HepG2 (cell line): ENCODE data around the gene TMEM145. TPM values are rescaled to one million over a fixed set of nuclear protein-coding genes. Genes with fewer than 3 reads are reported as not detected.
"Not testable (repeated sequence)": the region's sequence is repeated elsewhere in the genome, so short reads cannot be mapped to it uniquely, and the experiment has no call there.

Source experiments
- ATAC-seq: fragments of 200-7000 bp; cut with Tn5 transposase; 3 replicates; pipeline ENCODE4 v1.9.1; 2020; ENCODE audit warnings: mild to moderate bottlenecking, moderate library complexity
- BruUV-seq: library from RNA; stranded (reverse); fragments of 400-500 nt; replicated peaks from 2 replicates; lab custom pipeline; 2021; lab: Mats Ljungman, UMichigan
- CTCF ChIA-PET: fragments of 300-600 bp; formaldehyde crosslinking; extraction: SDS; loops from one replicate; lab custom pipeline; 2021; ENCODE audit warnings: low total read pairs, inconsistent platforms, low intra/inter-chr PET ratio; lab: Yijun Ruan, JAX
- POLR2A ChIA-PET: fragments of 350-600 bp; sonication (Branson Sonifier 250); formaldehyde crosslinking; loops from one replicate; lab custom pipeline; 2020; ENCODE audit warnings: antibody characterized with exemption, inconsistent platforms; lab: Yijun Ruan, JAX
- DNase-seq: peaks from one replicate; pipeline ENCODE4 v3.0.0-alpha.2; 2015; ENCODE audit warnings: low spot score
- FAIRE-seq: peaks from 3 replicates; lab custom pipeline; 2011; peaks lifted over from hg19 to GRCh38; lab: Jason Lieb, UNC
- H2AFZ ChIP-seq: one replicate; pipeline ENCODE4 v1.6.1; 2011; ENCODE audit warnings: low read length, inconsistent platforms
- H3K27ac ChIP-seq: fragments of 300-600 bp; 3 replicates; pipeline ENCODE4 v1.8.0; 2011; ENCODE audit warnings: mixed run types, mild to moderate bottlenecking, mixed read lengths, low read length, inconsistent platforms; ENCODE audit not compliant: insufficient read depth; ENCODE audit errors: extremely low read length
- H3K27me3 ChIP-seq, 2 experiments: fragments of 200-600 bp in 1 of 2; 2 replicates in 1 of 2; 3 replicates in 1 of 2; pipeline versions ENCODE4 v1.6.0 to v1.8.0; 2011; ENCODE audit warnings: low read length in 2 of 2, mild to moderate bottlenecking in 2 of 2, moderate library complexity in 2 of 2, inconsistent platforms in 1 of 2; ENCODE audit not compliant: insufficient read depth in 2 of 2, control insufficient read depth in 1 of 2
- H3K36me3 ChIP-seq, 2 experiments: fragments of 200-600 bp in 1 of 2; replicated peaks in 1 of 2; 2 replicates in 1 of 2; 3 replicates in 1 of 2; pipeline versions ENCODE4 v1.5.1 to v1.8.0; 2011; ENCODE audit warnings: low read length in 2 of 2, inconsistent platforms in 1 of 2; ENCODE audit not compliant: insufficient read depth in 2 of 2, control insufficient read depth in 1 of 2
- H3K4me1 ChIP-seq: 2 replicates; pipeline ENCODE4 v1.5.1; 2012; ENCODE audit warnings: low read length, inconsistent platforms; ENCODE audit not compliant: insufficient read depth
- H3K4me2 ChIP-seq: 2 replicates; pipeline ENCODE4 v1.6.0; 2011; ENCODE audit warnings: low read depth, low read length, inconsistent platforms
- H3K4me3 ChIP-seq, 3 experiments: fragments of 200-600 bp in 1 of 3; sonication (generic), shearing (Covaris generic) in 1 of 3; replicated peaks in 1 of 3; 2 replicates each; pipeline ENCODE4 v1.5.1; 2011 to 2016; ENCODE audit warnings: low read length in 3 of 3, inconsistent platforms in 2 of 3, low read depth in 2 of 3, mild to moderate bottlenecking in 2 of 3, control low read depth in 1 of 3, mixed read lengths in 1 of 3; ENCODE audit not compliant: insufficient read depth in 1 of 3
- H3K79me2 ChIP-seq: one replicate; pipeline ENCODE4 v1.6.1; 2011; ENCODE audit warnings: low read length, inconsistent platforms; ENCODE audit not compliant: insufficient read depth
- H3K9ac ChIP-seq: 2 replicates; pipeline ENCODE4 v1.6.0; 2011; ENCODE audit warnings: mild to moderate bottlenecking, low read depth, low read length, inconsistent platforms; ENCODE audit not compliant: insufficient read depth
- H3K9me3 ChIP-seq: 2 replicates; pipeline ENCODE4 v1.5.1; 2012; ENCODE audit warnings: mild to moderate bottlenecking, low read length
- H4K20me1 ChIP-seq: 2 replicates; pipeline ENCODE4 v1.6.0; 2011; ENCODE audit warnings: inconsistent platforms, mild to moderate bottlenecking, low read length, moderate library complexity; ENCODE audit not compliant: insufficient read depth
- ARID2 ChIP-seq: sonication (generic); formaldehyde crosslinking; IDR thresholded peaks from 2 replicates; pipeline ENCODE4 v1.8.1; 2022; ENCODE audit warnings: mild to moderate bottlenecking, missing genetic modification reagents, borderline replicate concordance
- HES4 ChIP-seq: sonication (generic); formaldehyde crosslinking; IDR thresholded peaks from 2 replicates; pipeline ENCODE4 v1.9.0; 2021; ENCODE audit warnings: mild to moderate bottlenecking, missing genetic modification reagents, borderline replicate concordance
- HNRNPK ChIP-seq: fragments of 200-400 bp; formaldehyde crosslinking; IDR thresholded peaks from 2 replicates; pipeline ENCODE4 v1.6.1; 2018; ENCODE audit warnings: low read length, low read depth, moderate library complexity, mild to moderate bottlenecking; ENCODE audit not compliant: poor library complexity, severe bottlenecking
- POLR2G ChIP-seq: fragments of 200-400 bp; formaldehyde crosslinking; IDR thresholded peaks from 2 replicates; pipeline ENCODE4 v1.6.1; 2018; ENCODE audit warnings: mild to moderate bottlenecking, low read depth, low read length, moderate library complexity
- RFXAP ChIP-seq: sonication (generic); formaldehyde crosslinking; IDR thresholded peaks from 2 replicates; pipeline ENCODE4 v1.4.0; 2020; ENCODE audit warnings: missing genetic modification reagents, borderline replicate concordance
- ZFP62 ChIP-seq: sonication (generic); formaldehyde crosslinking; IDR thresholded peaks from 2 replicates; pipeline ENCODE4 v1.4.0; 2020; ENCODE audit warnings: missing genetic modification reagents
- ZNF121 ChIP-seq: sonication (generic); formaldehyde crosslinking; IDR thresholded peaks from 2 replicates; pipeline ENCODE4 v1.5.0; 2020; ENCODE audit warnings: mild to moderate bottlenecking, missing genetic modification reagents
- ZNF446 ChIP-seq: sonication (generic); formaldehyde crosslinking; IDR thresholded peaks from 2 replicates; pipeline ENCODE4 v1.5.0; 2020; ENCODE audit warnings: mild to moderate bottlenecking, missing genetic modification reagents
- WGBS: methylation state at CpG from one replicate; pipeline ENCODE4 v1.1.6; 2017; ENCODE audit warnings: low lambda C conversion rate; 5-methylcytosine and 5-hydroxymethylcytosine counted together
- in situ Hi-C: cut with HindIII; loops from 2 replicates; pipeline ENCODE4 v1.10.0; 2017; ENCODE audit warnings: low pct_unique_long_range_greater_than_20kb; ENCODE audit not compliant: extremely low pct_ligation_motif_present
- intact Hi-C: fragments of 100-400 bp; cut with micrococcal nuclease; formaldehyde crosslinking; loops from one replicate; pipeline ENCODE4 v1.10.0; 2022; ENCODE audit not compliant: unreplicated experiment
- polyA plus RNA-seq, 8 experiments: library from polyadenylated mRNA; depleted of rRNA in 3 of 8; stranded (reverse) in 7 of 8; unstranded in 1 of 8; fragments of >200 nt; fragmentation: Illumina TruSeq in 4 of 8; extraction: Trizol in 4 of 8; gene quantifications; 2 replicates each; pipeline versions ENCODE4 v1.2.1 to v1.2.3, GENCODE V29; 2011 to 2016; ENCODE audit warnings: low read depth in 4 of 8, missing spikeins in 1 of 8, mixed read lengths in 1 of 8; ENCODE audit not compliant: insufficient read depth in 1 of 8
- total RNA-seq, 5 experiments: library from RNA; depleted of rRNA; stranded (reverse); fragments of >200 nt; fragmentation: Illumina TruSeq; extraction: Trizol; gene quantifications; 2 replicates each; pipeline ENCODE4 v1.2.3, GENCODE V29; 2016; ENCODE audit warnings: low read depth in 1 of 5
- TF ChIP-seq, protein P1 (sequence below): sonication (generic); formaldehyde crosslinking; IDR thresholded peaks from 2 replicates; pipeline ENCODE4 v1.4.0; 2020; ENCODE audit warnings: mild to moderate bottlenecking, missing genetic modification reagents
- TF ChIP-seq, protein P2 (sequence below): sonication (generic); formaldehyde crosslinking; IDR thresholded peaks from 2 replicates; pipeline ENCODE4 v1.5.0; 2020; ENCODE audit warnings: missing genetic modification reagents, mild to moderate bottlenecking, borderline replicate concordance

Gene TMEM145
- total and polyA plus RNA-seq, 2 of the 13 experiments (the other 11 are each of a cell fraction or from before 2014, with no cell fraction given) = 0.07 to 5.1 TPM

DNA sequence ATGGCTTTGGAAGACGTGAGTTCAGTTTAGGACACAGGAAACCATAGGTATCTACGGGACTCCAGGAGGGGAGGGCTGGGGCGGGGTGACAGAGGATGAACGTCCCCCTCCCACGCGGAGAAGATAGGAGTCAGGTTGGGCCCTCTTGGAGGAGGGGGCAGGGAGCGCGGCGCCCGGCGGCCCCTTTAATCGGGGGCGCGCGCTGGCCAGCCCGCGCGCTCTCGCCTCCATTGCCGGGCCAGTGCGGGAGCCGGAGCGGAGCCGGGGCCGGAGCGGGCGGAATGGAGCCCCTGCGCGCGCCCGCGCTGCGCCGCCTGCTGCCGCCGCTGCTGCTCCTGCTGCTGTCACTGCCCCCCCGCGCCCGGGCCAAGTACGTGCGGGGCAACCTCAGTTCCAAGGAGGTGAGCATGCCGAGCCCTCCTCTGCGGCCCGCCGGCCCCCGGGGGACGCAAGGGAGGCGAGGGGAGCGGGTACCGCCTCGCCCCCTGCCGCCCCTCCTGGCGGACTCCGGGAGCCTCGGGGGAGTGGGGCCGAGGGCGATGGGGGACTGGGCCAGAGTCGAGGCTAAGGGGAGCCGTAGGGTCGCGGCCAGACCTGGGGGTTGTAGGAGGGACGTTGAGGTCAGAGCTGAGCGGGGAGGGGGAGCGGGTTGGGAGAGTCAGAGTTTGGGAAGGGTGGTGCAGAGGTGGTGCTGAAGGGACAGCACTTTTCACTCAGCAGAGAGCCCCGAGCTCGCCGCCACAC is at the start of gene TMEM145 (continued):
- TF ChIP-seq POLR2G = no peak
- peak; percentile 83 for TF ChIP-seq ZNF446 (CRISPR knock-in tag)
- TF ChIP-seq ZFP62 (CRISPR knock-in tag) = no peak
- TF ChIP-seq ARID2 (CRISPR knock-in tag) = peak; percentile 77; the same call in 1 of the 2 replicates
- peak; percentile 44; the same call in 1 of the 2 replicates for TF ChIP-seq HES4 (CRISPR knock-in tag)
- no peak for TF ChIP-seq RFXAP (CRISPR knock-in tag)
- TF ChIP-seq, protein P1, sequence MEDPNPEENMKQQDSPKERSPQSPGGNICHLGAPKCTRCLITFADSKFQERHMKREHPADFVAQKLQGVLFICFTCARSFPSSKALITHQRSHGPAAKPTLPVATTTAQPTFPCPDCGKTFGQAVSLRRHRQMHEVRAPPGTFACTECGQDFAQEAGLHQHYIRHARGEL (CRISPR knock-in tag) = no peak
- TF ChIP-seq, protein P2, sequence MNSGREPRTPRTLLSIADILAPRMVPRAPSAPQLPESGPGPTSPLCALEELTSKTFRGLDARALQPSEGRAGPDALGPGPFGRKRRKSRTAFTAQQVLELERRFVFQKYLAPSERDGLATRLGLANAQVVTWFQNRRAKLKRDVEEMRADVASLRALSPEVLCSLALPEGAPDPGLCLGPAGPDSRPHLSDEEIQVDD (CRISPR knock-in tag) = no peak
- peak; percentile 23 for TF ChIP-seq HNRNPK
- TF ChIP-seq, all 625 proteins: peak for 56

DNA sequence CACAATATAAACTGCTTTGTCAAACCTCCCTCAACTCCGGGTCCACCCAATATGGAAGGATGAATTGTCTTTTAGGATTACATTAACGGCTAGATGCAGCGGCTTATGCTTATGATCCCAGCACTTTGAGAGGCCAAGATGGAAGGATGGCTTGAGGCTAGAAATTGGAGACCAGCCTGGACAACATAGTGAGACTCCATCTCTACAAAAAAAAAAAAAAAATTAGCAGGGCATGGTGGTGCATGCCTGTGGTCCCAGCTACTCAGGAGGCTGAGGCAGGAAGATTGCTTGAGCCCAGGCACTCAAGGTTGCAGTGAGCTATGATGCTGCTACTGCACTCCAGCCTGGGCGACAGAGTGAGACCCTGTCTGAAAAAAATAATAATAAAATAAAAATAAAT is 47.0 kb upstream of the TMEM145 start:
- WGBS = 61% methylated on average over 4 of the region's 4 CpGs
- H3K9me3 ChIP-seq, CTCF ChIA-PET, H3K4me3 ChIP-seq, H2AFZ ChIP-seq, intact Hi-C loops, ATAC-seq, H3K4me2 ChIP-seq, BruUV-seq, FAIRE-seq, H4K20me1 ChIP-seq, H3K27ac ChIP-seq, H3K27me3 ChIP-seq, DNase-seq, H3K9ac ChIP-seq, H3K36me3 ChIP-seq, in situ Hi-C loops: not testable (repeated sequence)
- peaks cover 23% of the 10 kb centered on the region for H3K4me1 ChIP-seq
- TF ChIP-seq ZNF121 (CRISPR knock-in tag) = peak; percentile 44
- TF ChIP-seq, all 625 proteins: peak for 1; not testable (repeated sequence) for 624
- POLR2A ChIA-PET = not testable (repeated sequence)
- H3K79me2 ChIP-seq = peaks cover 14% of the 10 kb centered on the region
